Right kidney (tissue), 1 donor: ENCODE results near the gene IP6K3.

Experiments
- DNase-seq: peaks from one replicate; pipeline ENCODE4 v3.0.0-alpha.2; 2016

IP6K3 gene

GRCh38 chr6:33740204-33740608, 6.5 kb downstream of the IP6K3 start:
- DNase-seq: no peak

- no peak for DNase-seq
Observed at GRCh38 chr6:33739571-33739970, 7.1 kb downstream of the IP6K3 start.

GRCh38 chr6:33738879-33739278, 7.8 kb downstream of the IP6K3 start:
- no peak for DNase-seq

- no peak for DNase-seq
Observed at GRCh38 chr6:33738153-33738552, 8.6 kb downstream of the IP6K3 start.

- no peak for DNase-seq
Observed at GRCh38 chr6:33737267-33738026, 9.3 kb downstream of the IP6K3 start.

- no peak for DNase-seq
Observed at GRCh38 chr6:33735216-33735615, 11.5 kb downstream of the IP6K3 start.

GRCh38 chr6:33733709-33734007, 13.0 kb downstream of the IP6K3 start:
- DNase-seq: no peak

- no peak for DNase-seq
Observed at GRCh38 chr6:33732817-33733708, 13.6 kb downstream of the IP6K3 start.

- no peak for DNase-seq
Observed at GRCh38 chr6:33732385-33732784, 14.3 kb downstream of the IP6K3 start.

GRCh38 chr6:33731751-33732282, 14.9 kb downstream of the IP6K3 start:
- no peak for DNase-seq

- no peak for DNase-seq
Observed at GRCh38 chr6:33731035-33731434, 15.7 kb downstream of the IP6K3 start.

GRCh38 chr6:33730611-33731010, 16.1 kb downstream of the IP6K3 start:
- DNase-seq: no peak

GRCh38 chr6:33729059-33729458, 17.6 kb downstream of the IP6K3 start:
- DNase-seq: no peak

- DNase-seq: no peak
Observed at GRCh38 chr6:33728438-33728837, 18.3 kb downstream of the IP6K3 start.

GRCh38 chr6:33727932-33728331, 18.8 kb downstream of the IP6K3 start:
- DNase-seq: no peak

GRCh38 chr6:33727126-33727525, 19.6 kb downstream of the IP6K3 start:
- no peak for DNase-seq

GRCh38 chr6:33726696-33727095, 20.0 kb downstream of the IP6K3 start:
- DNase-seq: no peak

GRCh38 chr6:33725891-33726673, 20.6 kb downstream of the IP6K3 start:
- no peak for DNase-seq

- no peak for DNase-seq
Observed at GRCh38 chr6:33725222-33725621, 21.5 kb downstream of the IP6K3 start.

GRCh38 chr6:33724102-33725023, 22.3 kb downstream of the IP6K3 start:
- no peak for DNase-seq

GRCh38 chr6:33723371-33724085, 23.2 kb downstream of the IP6K3 start:
- DNase-seq: no peak
